ENCODE results near the gene CIC. TPM values are rescaled to one million over a fixed set of nuclear protein-coding genes. Genes with fewer than 3 reads are reported as not detected.

The CIC gene
- total and polyA plus RNA-seq, 9 of the 15 experiments (the other 6 are each of a cell fraction or from before 2014, with no cell fraction given) = 0.07 to 44.7 (median 8.6) TPM

DNA sequence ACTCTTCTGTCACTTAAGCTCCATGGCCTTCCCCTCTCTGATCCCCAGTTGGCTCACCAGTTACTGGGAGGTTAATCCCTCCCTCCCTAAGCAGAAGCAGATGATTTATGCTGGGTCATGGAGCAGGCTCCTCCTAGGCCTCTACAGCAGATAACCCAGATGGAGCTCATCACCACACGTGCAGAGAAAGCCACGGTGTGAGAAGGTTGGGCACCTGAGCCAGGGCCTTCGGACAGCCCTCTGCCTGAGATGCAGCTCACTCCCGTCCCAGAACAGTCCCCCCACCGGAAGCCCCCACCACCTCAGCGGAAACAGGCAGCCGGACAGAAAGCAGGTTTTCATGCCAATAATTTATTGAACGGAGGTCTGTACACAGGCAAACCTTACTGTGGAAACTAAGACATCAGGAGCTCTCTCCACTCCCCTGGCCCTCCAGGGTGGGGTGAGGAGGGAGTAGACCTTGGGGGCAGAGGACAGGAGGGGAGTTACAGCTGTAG lies 39.1 kb upstream of the CIC start (continued):
- TF ChIP-seq CHD4 (IDR thresholded peaks at IDR 0.05; ENCODE audit: insufficient read depth, insufficient replicate concordance, low read depth, low read length, poor library complexity, severe bottlenecking) (no peak), RBM25 (IDR thresholded peaks at IDR 0.05; ENCODE audit: low read depth, low read length, severe bottlenecking) (no peak), PHTF2 (CRISPR knock-in tag; IDR thresholded peaks at IDR 0.05) (no peak), ZNF324 (CRISPR knock-in tag; IDR thresholded peaks at IDR 0.05) (no peak), SLC30A9 (CRISPR knock-in tag; IDR thresholded peaks at IDR 0.05) (no peak), NFXL1 (CRISPR knock-in tag; IDR thresholded peaks at IDR 0.05) (no peak), ZNF76 (CRISPR knock-in tag; IDR thresholded peaks at IDR 0.05; ENCODE audit: borderline replicate concordance) (no peak), ZNF398 (CRISPR knock-in tag; IDR thresholded peaks at IDR 0.05) (no peak), NR3C1 (CRISPR knock-in tag; IDR thresholded peaks at IDR 0.05) (no peak), ZNF146 (CRISPR knock-in tag; IDR thresholded peaks at IDR 0.05; ENCODE audit: unreplicated experiment) (no peak), ZBTB5 (IDR thresholded peaks at IDR 0.05) (no peak), NFIC (IDR thresholded peaks at IDR 0.05) (no peak), KAT7 (CRISPR knock-in tag; IDR thresholded peaks at IDR 0.05; ENCODE audit: borderline replicate concordance) (no peak), STAT5A (IDR thresholded peaks at IDR 0.05; ENCODE audit: borderline replicate concordance, low read length) (no peak), SUPT5H (IDR thresholded peaks at IDR 0.05) (peak; percentile 64), ZNF143 (CRISPR knock-in tag; IDR thresholded peaks at IDR 0.05) (no peak), RAD21 (CRISPR knock-in tag; conservative IDR thresholded peaks at IDR 0.05 in 1 of 2, IDR thresholded peaks at IDR 0.05 in 1 of 2) (no peak), ZNF586 (CRISPR knock-in tag; conservative IDR thresholded peaks at IDR 0.05) (no peak), CTBP1 (IDR thresholded peaks at IDR 0.05; ENCODE audit: borderline replicate concordance) (peak; percentile 74), NFATC3 (IDR thresholded peaks at IDR 0.05) (no peak), ZNF696 (CRISPR knock-in tag; conservative IDR thresholded peaks at IDR 0.05) (no peak), SMAD1 (IDR thresholded peaks at IDR 0.05; ENCODE audit: low read depth, low read length, partially characterized antibody) (no peak)
- TF ChIP-seq, protein P1, sequence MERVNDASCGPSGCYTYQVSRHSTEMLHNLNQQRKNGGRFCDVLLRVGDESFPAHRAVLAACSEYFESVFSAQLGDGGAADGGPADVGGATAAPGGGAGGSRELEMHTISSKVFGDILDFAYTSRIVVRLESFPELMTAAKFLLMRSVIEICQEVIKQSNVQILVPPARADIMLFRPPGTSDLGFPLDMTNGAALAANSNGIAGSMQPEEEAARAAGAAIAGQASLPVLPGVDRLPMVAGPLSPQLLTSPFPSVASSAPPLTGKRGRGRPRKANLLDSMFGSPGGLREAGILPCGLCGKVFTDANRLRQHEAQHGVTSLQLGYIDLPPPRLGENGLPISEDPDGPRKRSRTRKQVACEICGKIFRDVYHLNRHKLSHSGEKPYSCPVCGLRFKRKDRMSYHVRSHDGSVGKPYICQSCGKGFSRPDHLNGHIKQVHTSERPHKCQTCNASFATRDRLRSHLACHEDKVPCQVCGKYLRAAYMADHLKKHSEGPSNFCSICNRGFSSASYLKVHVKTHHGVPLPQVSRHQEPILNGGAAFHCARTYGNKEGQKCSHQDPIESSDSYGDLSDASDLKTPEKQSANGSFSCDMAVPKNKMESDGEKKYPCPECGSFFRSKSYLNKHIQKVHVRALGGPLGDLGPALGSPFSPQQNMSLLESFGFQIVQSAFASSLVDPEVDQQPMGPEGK (CRISPR knock-in tag; IDR thresholded peaks at IDR 0.05; ENCODE audit: borderline replicate concordance) = no peak
- TF ChIP-seq, protein P2, sequence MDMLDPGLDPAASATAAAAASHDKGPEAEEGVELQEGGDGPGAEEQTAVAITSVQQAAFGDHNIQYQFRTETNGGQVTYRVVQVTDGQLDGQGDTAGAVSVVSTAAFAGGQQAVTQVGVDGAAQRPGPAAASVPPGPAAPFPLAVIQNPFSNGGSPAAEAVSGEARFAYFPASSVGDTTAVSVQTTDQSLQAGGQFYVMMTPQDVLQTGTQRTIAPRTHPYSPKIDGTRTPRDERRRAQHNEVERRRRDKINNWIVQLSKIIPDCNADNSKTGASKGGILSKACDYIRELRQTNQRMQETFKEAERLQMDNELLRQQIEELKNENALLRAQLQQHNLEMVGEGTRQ (CRISPR knock-in tag; IDR thresholded peaks at IDR 0.05) = no peak
